ENCODE measurements around the gene COL1A1. TPM values are rescaled to one million over a fixed set of nuclear protein-coding genes. Genes with fewer than 3 reads are reported as not detected.

The COL1A1 gene
- total and polyA plus RNA-seq, 2 of the 13 experiments (the other 11 are each of a cell fraction or from before 2014, with no cell fraction given): 0.05 TPM; not detected in 1

DNA sequence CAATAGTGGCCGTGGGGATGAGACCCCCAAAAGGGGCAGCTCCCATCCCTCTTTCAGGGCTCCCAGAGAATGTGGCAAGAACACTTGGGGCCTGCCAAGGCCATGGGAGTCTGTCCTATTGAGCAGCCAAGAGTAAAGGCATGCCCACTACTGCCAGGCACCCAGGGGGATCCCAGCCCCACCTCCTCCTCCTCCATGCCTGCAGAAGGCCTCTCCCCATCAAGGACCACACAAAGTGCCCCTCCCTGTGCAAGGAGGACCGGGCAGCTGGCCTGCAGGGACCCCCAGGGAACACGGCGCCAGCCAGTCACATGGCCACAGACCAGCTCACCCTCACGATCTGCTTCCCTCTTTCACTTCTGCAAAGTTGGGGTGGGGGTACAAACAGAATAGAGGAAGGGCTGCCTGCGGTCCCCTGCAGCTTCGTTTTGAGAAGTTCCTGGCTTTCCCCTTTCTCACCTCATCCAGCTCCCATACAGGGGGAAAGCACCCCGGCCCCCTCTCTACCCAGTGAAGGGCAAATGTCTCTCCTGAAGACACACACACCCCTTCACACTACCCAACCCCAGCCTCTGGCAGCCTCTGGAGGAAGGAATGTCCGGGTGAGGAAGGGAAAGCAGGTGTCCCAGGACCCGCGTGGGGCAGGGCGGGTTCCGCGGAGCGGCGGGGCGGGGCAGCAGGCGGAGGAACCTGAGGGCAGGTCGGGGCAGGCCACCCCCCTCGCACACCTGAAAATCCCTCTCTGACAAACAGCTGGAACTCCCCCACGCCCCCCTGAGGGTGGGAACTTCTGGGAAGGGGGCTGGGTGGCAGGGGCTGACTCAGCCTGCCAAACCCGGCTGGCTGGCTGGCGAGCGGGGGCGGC, 53.0 kb downstream of the COL1A1 start (continued):
- peak; percentile 62 for TF ChIP-seq PRDM10 (CRISPR knock-in tag; IDR thresholded peaks at IDR 0.05; ENCODE audit: low read depth)
- TF ChIP-seq YEATS4 (CRISPR knock-in tag; IDR thresholded peaks at IDR 0.05; ENCODE audit: borderline replicate concordance): no peak
- TF ChIP-seq, protein P1, sequence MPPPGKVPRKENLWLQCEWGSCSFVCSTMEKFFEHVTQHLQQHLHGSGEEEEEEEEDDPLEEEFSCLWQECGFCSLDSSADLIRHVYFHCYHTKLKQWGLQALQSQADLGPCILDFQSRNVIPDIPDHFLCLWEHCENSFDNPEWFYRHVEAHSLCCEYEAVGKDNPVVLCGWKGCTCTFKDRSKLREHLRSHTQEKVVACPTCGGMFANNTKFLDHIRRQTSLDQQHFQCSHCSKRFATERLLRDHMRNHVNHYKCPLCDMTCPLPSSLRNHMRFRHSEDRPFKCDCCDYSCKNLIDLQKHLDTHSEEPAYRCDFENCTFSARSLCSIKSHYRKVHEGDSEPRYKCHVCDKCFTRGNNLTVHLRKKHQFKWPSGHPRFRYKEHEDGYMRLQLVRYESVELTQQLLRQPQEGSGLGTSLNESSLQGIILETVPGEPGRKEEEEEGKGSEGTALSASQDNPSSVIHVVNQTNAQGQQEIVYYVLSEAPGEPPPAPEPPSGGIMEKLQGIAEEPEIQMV (CRISPR knock-in tag; IDR thresholded peaks at IDR 0.05; ENCODE audit: low read depth): 0 out of 2 replicates have a peak, but pooled peaks have one; percentile 3
- TF ChIP-seq, protein P2, sequence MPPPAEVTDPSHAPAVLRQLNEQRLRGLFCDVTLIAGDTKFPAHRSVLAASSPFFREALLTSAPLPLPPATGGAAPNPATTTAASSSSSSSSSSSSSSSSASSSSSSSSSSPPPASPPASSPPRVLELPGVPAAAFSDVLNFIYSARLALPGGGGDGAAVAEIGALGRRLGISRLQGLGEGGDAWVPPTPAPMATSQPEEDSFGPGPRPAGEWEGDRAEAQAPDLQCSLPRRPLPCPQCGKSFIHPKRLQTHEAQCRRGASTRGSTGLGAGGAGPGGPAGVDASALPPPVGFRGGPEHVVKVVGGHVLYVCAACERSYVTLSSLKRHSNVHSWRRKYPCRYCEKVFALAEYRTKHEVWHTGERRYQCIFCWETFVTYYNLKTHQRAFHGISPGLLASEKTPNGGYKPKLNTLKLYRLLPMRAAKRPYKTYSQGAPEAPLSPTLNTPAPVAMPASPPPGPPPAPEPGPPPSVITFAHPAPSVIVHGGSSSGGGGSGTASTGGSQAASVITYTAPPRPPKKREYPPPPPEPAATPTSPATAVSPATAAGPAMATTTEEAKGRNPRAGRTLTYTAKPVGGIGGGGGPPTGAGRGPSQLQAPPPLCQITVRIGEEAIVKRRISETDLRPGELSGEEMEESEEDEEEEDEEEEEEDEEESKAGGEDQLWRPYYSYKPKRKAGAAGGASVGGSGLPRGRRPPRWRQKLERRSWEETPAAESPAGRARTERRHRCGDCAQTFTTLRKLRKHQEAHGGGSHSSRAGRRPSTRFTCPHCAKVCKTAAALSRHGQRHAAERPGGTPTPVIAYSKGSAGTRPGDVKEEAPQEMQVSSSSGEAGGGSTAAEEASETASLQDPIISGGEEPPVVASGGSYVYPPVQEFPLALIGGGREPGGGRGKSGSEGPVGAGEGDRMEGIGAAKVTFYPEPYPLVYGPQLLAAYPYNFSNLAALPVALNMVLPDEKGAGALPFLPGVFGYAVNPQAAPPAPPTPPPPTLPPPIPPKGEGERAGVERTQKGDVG (CRISPR knock-in tag; IDR thresholded peaks at IDR 0.05; ENCODE audit: borderline replicate concordance): no peak
- no peak for TF ChIP-seq ONECUT2 (CRISPR knock-in tag; IDR thresholded peaks at IDR 0.05)
- TF ChIP-seq ZNF256 (CRISPR knock-in tag; conservative IDR thresholded peaks at IDR 0.05): no peak
- TF ChIP-seq ISL2 (CRISPR knock-in tag; IDR thresholded peaks at IDR 0.05): 0 out of 2 replicates have a peak, but pooled peaks have one; percentile 11
- no peak for TF ChIP-seq ZNF205 (CRISPR knock-in tag; IDR thresholded peaks at IDR 0.05)
- no peak for TF ChIP-seq ZBTB42 (CRISPR knock-in tag; IDR thresholded peaks at IDR 0.05)
- TF ChIP-seq THYN1 (CRISPR knock-in tag; IDR thresholded peaks at IDR 0.05; ENCODE audit: borderline replicate concordance, low read depth): no peak
- TF ChIP-seq ARID4A (CRISPR knock-in tag; IDR thresholded peaks at IDR 0.05; ENCODE audit: borderline replicate concordance): peak; percentile 66
- no peak for TF ChIP-seq ZNF18 (CRISPR knock-in tag; IDR thresholded peaks at IDR 0.05; ENCODE audit: insufficient replicate concordance)
